Suprapubic skin (tissue), 4 donors: ENCODE data around the gene DEXI. TPM values are rescaled to one million over a fixed set of nuclear protein-coding genes. Genes with fewer than 3 reads are reported as not detected.
A peak's percentile ranks its signal among the peaks of the same experiment; 100 is the strongest.

ENCODE experiments used
- DNase-seq, 2 donors: peaks; one replicate each; pipeline ENCODE4 v3.0.0-alpha.2; 2019; ENCODE audit warnings: low spot score in 2 of 2
- H3K27ac ChIP-seq: fragments of 200-600 bp; sonication (generic); one replicate; pipeline ENCODE4 v1.5.1; 2019
- H3K27me3 ChIP-seq: fragments of 200-600 bp; sonication (generic); one replicate; pipeline ENCODE4 v1.5.1; 2019
- H3K36me3 ChIP-seq: fragments of 200-600 bp; sonication (generic); one replicate; pipeline ENCODE4 v1.5.1; 2019
- H3K4me1 ChIP-seq: fragments of 200-600 bp; sonication (generic); one replicate; pipeline ENCODE4 v1.5.1; 2019
- H3K4me3 ChIP-seq: fragments of 200-600 bp; sonication (generic); one replicate; pipeline ENCODE4 v1.5.1; 2019; ENCODE audit warnings: mild to moderate bottlenecking
- H3K9me3 ChIP-seq: fragments of 200-600 bp; sonication (generic); one replicate; pipeline ENCODE4 v1.5.1; 2019
- EP300 ChIP-seq: sonication (generic); formaldehyde crosslinking; IDR thresholded peaks from one replicate; pipeline ENCODE4 v1.6.1; 2017; ENCODE audit warnings: antibody characterized with exemption
- POLR2A ChIP-seq, 2 donors: fragments of 450-650 bp; IDR thresholded peaks; one replicate each; pipeline ENCODE4 v1.6.1; 2017; ENCODE audit warnings: antibody characterized with exemption in 2 of 2, mild to moderate bottlenecking in 2 of 2, moderate library complexity in 2 of 2
- POLR2AphosphoS5 ChIP-seq, 3 donors: sonication (generic); formaldehyde crosslinking; IDR thresholded peaks; one replicate each; pipeline ENCODE4 v1.6.1; 2017; ENCODE audit warnings: antibody characterized with exemption in 3 of 3
- WGBS: methylation state at CpG from one replicate; pipeline ENCODE4 v1.1.5; 2018; 5-methylcytosine and 5-hydroxymethylcytosine counted together
- total RNA-seq, 4 donors: library from RNA; depleted of rRNA; stranded (reverse); fragments of >200 nt; gene quantifications; one replicate each; pipeline ENCODE4 v1.1.0, GENCODE V29; 2016
- TF ChIP-seq, protein P1 (sequence below), 2 donors: fragments of 200-600 bp in 1 of 2; fragments of 450-650 bp in 1 of 2; sonication (generic) in 1 of 2; IDR thresholded peaks; one replicate each; pipeline ENCODE4 v1.5.1; 2016 to 2019; ENCODE audit warnings: antibody characterized with exemption in 2 of 2, mild to moderate bottlenecking in 1 of 2, moderate library complexity in 1 of 2

DEXI gene
- total RNA-seq, 4 donors from 2014 or later: 35.9 to 72.7 (median 58.3) TPM

DNA sequence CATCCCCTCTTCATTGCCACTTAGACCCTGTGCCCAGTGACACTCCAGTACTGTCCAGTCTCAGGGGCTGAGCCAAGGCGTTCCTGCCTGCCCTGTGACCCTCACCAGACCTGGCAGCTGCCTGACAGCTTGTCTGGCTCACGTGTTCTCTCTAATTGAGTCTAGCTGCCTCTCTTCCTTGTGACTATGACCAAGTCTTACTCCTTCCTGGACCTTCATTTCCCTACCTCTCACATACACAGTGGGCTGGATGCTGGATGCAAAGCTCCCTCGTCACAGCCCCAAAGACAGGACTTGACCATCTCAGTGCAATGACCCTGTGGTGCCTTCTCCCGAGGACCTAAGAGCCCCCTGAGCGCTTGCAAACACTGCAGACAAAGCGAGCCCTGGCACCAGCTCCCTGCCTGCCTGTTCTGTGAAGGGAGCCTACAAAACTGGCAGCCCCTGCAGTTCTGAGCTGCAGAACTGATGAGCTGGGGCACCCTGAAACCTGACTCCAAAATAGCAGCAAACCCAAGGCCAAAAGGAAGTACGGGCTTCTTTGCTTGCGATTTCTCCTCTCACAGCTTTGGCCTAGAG, 1.7 kb downstream of the DEXI start:
- no peak for DNase-seq
- Histone ChIP-seq H3K27me3 (no peaks in the 10 kb centered on the region), H3K4me1 (peaks cover 85% of the 10 kb centered on the region), H3K36me3 (no peaks in the 10 kb centered on the region), H3K4me3 (peak overlapping the region; percentile 68), H3K27ac (peak overlapping the region; percentile 83), H3K9me3 (no peaks in the 10 kb centered on the region)
- TF ChIP-seq POLR2AphosphoS5 (IDR thresholded peaks at IDR 0.05): no peak
- TF ChIP-seq POLR2A (IDR thresholded peaks at IDR 0.05): no peak
- TF ChIP-seq, protein P1, sequence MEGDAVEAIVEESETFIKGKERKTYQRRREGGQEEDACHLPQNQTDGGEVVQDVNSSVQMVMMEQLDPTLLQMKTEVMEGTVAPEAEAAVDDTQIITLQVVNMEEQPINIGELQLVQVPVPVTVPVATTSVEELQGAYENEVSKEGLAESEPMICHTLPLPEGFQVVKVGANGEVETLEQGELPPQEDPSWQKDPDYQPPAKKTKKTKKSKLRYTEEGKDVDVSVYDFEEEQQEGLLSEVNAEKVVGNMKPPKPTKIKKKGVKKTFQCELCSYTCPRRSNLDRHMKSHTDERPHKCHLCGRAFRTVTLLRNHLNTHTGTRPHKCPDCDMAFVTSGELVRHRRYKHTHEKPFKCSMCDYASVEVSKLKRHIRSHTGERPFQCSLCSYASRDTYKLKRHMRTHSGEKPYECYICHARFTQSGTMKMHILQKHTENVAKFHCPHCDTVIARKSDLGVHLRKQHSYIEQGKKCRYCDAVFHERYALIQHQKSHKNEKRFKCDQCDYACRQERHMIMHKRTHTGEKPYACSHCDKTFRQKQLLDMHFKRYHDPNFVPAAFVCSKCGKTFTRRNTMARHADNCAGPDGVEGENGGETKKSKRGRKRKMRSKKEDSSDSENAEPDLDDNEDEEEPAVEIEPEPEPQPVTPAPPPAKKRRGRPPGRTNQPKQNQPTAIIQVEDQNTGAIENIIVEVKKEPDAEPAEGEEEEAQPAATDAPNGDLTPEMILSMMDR (IDR thresholded peaks at IDR 0.05): no peak
- no peak for TF ChIP-seq EP300
- WGBS: 25% methylated on average over 5 of the region's 8 CpGs

DNA sequence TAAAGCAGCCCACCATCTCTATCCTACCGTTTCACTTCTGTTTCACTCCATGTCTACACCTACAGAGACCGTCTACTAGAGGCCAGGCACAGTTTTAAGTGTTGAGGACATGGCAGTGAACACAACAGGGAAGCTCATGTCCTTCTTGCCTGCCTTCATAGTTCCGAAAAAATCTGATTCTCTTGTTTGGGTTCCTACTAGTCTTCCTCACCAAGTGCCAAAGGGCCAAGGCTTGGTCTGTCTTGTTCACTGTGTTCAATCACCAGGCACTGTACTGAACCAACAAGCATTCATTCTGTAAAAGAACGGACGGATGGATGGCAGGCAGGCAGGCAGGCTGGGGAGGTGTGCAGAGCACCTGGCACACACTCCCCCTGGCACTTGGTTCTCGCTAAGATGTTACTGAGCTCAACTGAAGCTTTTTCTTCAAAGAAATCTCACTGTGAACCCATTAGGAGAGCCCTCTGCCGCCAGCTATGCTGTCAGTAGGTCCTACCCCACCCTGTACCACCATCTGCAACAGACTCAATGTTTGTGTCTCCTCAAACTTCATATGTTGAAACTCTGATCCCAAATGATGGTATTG, 2.5 kb downstream of the DEXI start:
- TF ChIP-seq POLR2A (IDR thresholded peaks at IDR 0.05) (no peak), POLR2AphosphoS5 (IDR thresholded peaks at IDR 0.05) (no peak), EP300 (no peak)
- TF ChIP-seq, protein P1 (IDR thresholded peaks at IDR 0.05): no peak
- peaks cover 85% of the 10 kb centered on the region for H3K4me1 ChIP-seq

DNA sequence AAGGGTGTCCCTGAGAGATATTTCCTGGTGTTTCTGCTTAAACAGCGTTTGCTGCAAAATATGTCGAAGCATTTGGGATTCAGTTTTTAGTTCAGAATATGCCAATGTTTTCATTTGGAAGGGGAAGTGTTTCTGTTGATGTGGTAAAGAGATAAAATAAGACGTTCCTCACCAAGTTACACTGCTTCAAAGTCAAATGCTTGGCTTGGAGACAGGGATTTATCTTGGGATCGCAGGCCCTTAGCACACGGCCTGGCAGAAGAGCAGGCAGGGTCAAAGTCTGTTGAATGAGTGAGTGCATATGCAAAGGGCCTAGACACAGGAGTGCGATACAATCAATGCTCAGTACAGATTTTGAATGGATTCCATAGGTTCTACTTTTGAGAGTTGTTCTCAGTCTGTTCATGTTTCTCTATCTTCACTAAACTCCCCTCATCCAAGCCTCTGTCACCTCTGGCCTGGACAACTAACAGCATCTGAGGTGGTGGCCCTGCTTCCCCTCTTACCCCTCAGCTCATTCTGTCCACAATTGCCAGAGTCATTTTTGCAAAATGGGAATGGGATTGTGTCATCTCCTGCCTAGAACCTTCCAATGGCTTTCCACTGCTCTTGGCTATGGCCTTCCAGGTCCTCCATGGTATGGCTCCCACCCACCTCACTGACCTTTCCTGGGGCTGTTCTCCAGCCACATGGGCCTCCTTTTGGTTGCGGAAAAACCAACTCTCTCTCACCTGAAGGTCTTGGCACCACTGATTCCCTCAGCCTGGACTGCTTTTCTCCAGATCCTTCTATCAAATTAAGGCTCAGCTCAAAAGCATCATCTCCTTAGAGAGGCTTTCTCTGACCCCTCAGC, 3.2 kb downstream of the DEXI start:
- H3K27me3 ChIP-seq: no peaks in the 10 kb centered on the region
- DNase-seq: no peak
- H3K27ac ChIP-seq: no peak overlapping the region
- peak overlapping the region; percentile 68 for H3K4me3 ChIP-seq
- TF ChIP-seq POLR2AphosphoS5 (IDR thresholded peaks at IDR 0.05): no peak
- TF ChIP-seq POLR2A (IDR thresholded peaks at IDR 0.05): no peak
- no peak for TF ChIP-seq EP300
- TF ChIP-seq, protein P1 (IDR thresholded peaks at IDR 0.05): no peak
- WGBS: 42% methylated on average over 7 of the region's 7 CpGs
- no peaks in the 10 kb centered on the region for H3K9me3 ChIP-seq
- no peaks in the 10 kb centered on the region for H3K36me3 ChIP-seq
- H3K4me1 ChIP-seq: peaks cover 89% of the 10 kb centered on the region

More for the DNA sequence above, 2.5 kb downstream of the DEXI start:
- peak overlapping the region; percentile 20 for H3K27ac ChIP-seq
- no peak for DNase-seq
- 81% methylated on average over 7 of the region's 7 CpGs for WGBS
- no peaks in the 10 kb centered on the region for H3K9me3 ChIP-seq
- peak overlapping the region; percentile 68 for H3K4me3 ChIP-seq
- no peaks in the 10 kb centered on the region for H3K36me3 ChIP-seq
- H3K27me3 ChIP-seq: no peaks in the 10 kb centered on the region

DNA sequence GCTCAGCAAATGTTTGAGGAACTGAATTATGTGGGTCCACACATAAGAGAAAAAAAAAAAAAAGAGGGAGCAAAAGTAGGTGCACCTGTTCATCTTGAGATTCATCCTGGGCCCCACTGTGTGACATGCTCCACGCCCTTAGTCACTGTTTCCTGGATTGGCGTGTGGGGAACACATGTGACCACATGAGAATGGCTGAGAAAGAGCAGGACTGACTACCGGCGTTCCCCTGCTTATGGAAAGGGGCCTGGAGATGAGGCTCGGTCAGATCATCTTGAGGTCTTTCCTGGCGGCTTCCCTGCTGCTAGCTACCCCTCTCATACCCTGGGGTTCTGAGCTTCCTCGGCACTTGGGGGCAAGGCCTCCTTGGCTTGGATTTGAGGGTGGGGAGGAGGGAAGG, 3.9 kb downstream of the DEXI start:
- Histone ChIP-seq H3K27ac (peak overlapping the region; percentile 50), H3K4me3 (peak overlapping the region; percentile 31), H3K36me3 (no peaks in the 10 kb centered on the region), H3K9me3 (no peaks in the 10 kb centered on the region), H3K4me1 (peaks cover 88% of the 10 kb centered on the region), H3K27me3 (no peaks in the 10 kb centered on the region)
- WGBS: 40% methylated on average over 2 of the region's 7 CpGs
- no peak for TF ChIP-seq POLR2AphosphoS5 (IDR thresholded peaks at IDR 0.05)
- TF ChIP-seq, protein P1 (IDR thresholded peaks at IDR 0.05): no peak
- TF ChIP-seq EP300: no peak
- no peak for TF ChIP-seq POLR2A (IDR thresholded peaks at IDR 0.05)
- DNase-seq: no peak
